GM12878 (cell line): ENCODE results near the gene CNTNAP2. TPM values are rescaled to one million over a fixed set of nuclear protein-coding genes. Genes with fewer than 3 reads are reported as not detected.

Experiments used
- ATAC-seq: fragments of 200-7000 bp; cut with Tn5 transposase; 3 replicates; pipeline ENCODE4 v1.9.1; 2020; ENCODE audit warnings: mild to moderate bottlenecking, moderate library complexity
- Bru-seq: library from RNA; stranded (reverse); fragments of 400-500 nt; gene quantifications from one replicate; lab custom pipeline; 2021; lab: Mats Ljungman, UMichigan
- BruChase-seq, 2 experiments: library from RNA; stranded (reverse); fragments of 400-500 nt; gene quantifications; one replicate each; lab custom pipeline; 2021; lab: Mats Ljungman, UMichigan
- BruUV-seq: library from RNA; stranded (reverse); fragments of 400-500 nt; replicated peaks from 2 replicates; lab custom pipeline; 2021; lab: Mats Ljungman, UMichigan
- CTCF ChIA-PET: fragments of 300-600 bp; sonication (Branson Sonifier 250); formaldehyde crosslinking; extraction: SDS; loops from one replicate; lab custom pipeline; 2021; ENCODE audit warnings: inconsistent platforms; lab: Yijun Ruan, JAX
- POLR2A ChIA-PET: fragments of 350-600 bp; formaldehyde crosslinking; extraction: SDS; loops from one replicate; lab custom pipeline; 2021; ENCODE audit warnings: inconsistent platforms; lab: Charles Lee
- RAD21 ChIA-PET: fragments of 300-600 bp; sonication (Branson Sonifier 250); formaldehyde crosslinking; loops from one replicate; lab custom pipeline; 2023; ENCODE audit warnings: antibody characterized with exemption; ENCODE audit not compliant: unreplicated experiment; lab: Charles Lee
- SMC1A ChIA-PET: fragments of 300-600 bp; sonication (Branson Sonifier 250); formaldehyde crosslinking; loops from one replicate; lab custom pipeline; 2023; ENCODE audit not compliant: unreplicated experiment, uncharacterized antibody; lab: Charles Lee
- DNase-seq: peaks from one replicate; pipeline ENCODE4 v3.0.0-alpha.2; 2011; ENCODE audit warnings: low read depth, low spot score
- FAIRE-seq: peaks from 3 replicates; lab custom pipeline; 2011; peaks lifted over from hg19 to GRCh38; lab: Jason Lieb, UNC
- H2AFZ ChIP-seq: 2 replicates; pipeline ENCODE4 v1.6.0; 2011; ENCODE audit warnings: low read depth, low read length, control low read depth; ENCODE audit not compliant: control insufficient read depth
- H3K27ac ChIP-seq: 2 replicates; pipeline ENCODE4 v1.5.1; 2011; ENCODE audit warnings: control low read depth; ENCODE audit not compliant: control insufficient read depth, insufficient read depth
- H3K27me3 ChIP-seq, 2 experiments: replicated peaks in 1 of 2; 2 replicates each; pipeline versions ENCODE4 v1.6.0 to v1.6.1; 2011; ENCODE audit warnings: low read length in 1 of 2; ENCODE audit not compliant: control insufficient read depth in 2 of 2, insufficient read depth in 2 of 2
- H3K36me3 ChIP-seq, 2 experiments: 2 replicates each; pipeline ENCODE4 v1.5.1; 2011; ENCODE audit warnings: low read length in 1 of 2; ENCODE audit not compliant: control insufficient read depth in 2 of 2, insufficient read depth in 2 of 2
- H3K4me1 ChIP-seq: 2 replicates; pipeline ENCODE4 v1.6.1; 2011; ENCODE audit warnings: mild to moderate bottlenecking, low read length, moderate library complexity, mixed read lengths; ENCODE audit not compliant: control insufficient read depth, insufficient read depth
- H3K4me2 ChIP-seq: 2 replicates; pipeline ENCODE4 v1.6.0; 2011; ENCODE audit warnings: control low read depth; ENCODE audit not compliant: control insufficient read depth, insufficient read depth
- H3K4me3 ChIP-seq: fragments of 200-600 bp; sonication (generic); 2 replicates; pipeline ENCODE4 v1.5.1; 2016
- H3K79me2 ChIP-seq: 2 replicates; pipeline ENCODE4 v1.6.0; 2011; ENCODE audit warnings: low read length; ENCODE audit not compliant: control insufficient read depth, insufficient read depth
- H3K9ac ChIP-seq: 2 replicates; pipeline ENCODE4 v1.8.0; 2011; ENCODE audit warnings: low read length, control low read depth, mixed read lengths; ENCODE audit not compliant: control insufficient read depth, insufficient read depth
- H3K9me3 ChIP-seq: replicated peaks from 3 replicates; pipeline ENCODE4 v1.5.1; 2011; ENCODE audit warnings: mild to moderate bottlenecking, low read length; ENCODE audit not compliant: control insufficient read depth, insufficient read depth
- H4K20me1 ChIP-seq: 2 replicates; pipeline ENCODE4 v1.6.0; 2011; ENCODE audit not compliant: control insufficient read depth, insufficient read depth
- BHLHE40 ChIP-seq, 2 experiments: fragments of 450-650 bp in 1 of 2; IDR thresholded peaks; 2 replicates each; pipeline ENCODE4 v1.6.1; 2011 to 2017; ENCODE audit warnings: low read depth in 2 of 2, borderline replicate concordance in 1 of 2, improper control_type of control experiment in 1 of 2, low read length in 1 of 2, mild to moderate bottlenecking in 1 of 2
- BRCA1 ChIP-seq: IDR thresholded peaks from 2 replicates; pipeline ENCODE4 v1.6.1; 2011; ENCODE audit warnings: low read depth, low read length, improper control_type of control experiment
- CBX3 ChIP-seq: fragments of 200-600 bp; sonication (generic); IDR thresholded peaks from 2 replicates; pipeline ENCODE4 v1.6.1; 2016; ENCODE audit warnings: low read depth, borderline replicate concordance
- FOXK2 ChIP-seq: fragments of 450-650 bp; IDR thresholded peaks from 2 replicates; pipeline ENCODE4 v1.6.1; 2017; ENCODE audit warnings: mild to moderate bottlenecking, moderate library complexity
- IKZF1 ChIP-seq: fragments of 450-650 bp; conservative IDR thresholded peaks from 2 replicates; pipeline ENCODE4 v1.6.1; 2017; ENCODE audit warnings: antibody characterized with exemption, mild to moderate bottlenecking
- MEF2A ChIP-seq: IDR thresholded peaks from 2 replicates; pipeline ENCODE4 v1.6.1; 2011; ENCODE audit warnings: low read depth, mild to moderate bottlenecking, low read length, moderate library complexity; ENCODE audit not compliant: insufficient read depth
- MTA2 ChIP-seq: fragments of 450-650 bp; IDR thresholded peaks from 2 replicates; pipeline ENCODE4 v1.6.1; 2016; ENCODE audit warnings: low read depth, mild to moderate bottlenecking, moderate library complexity
- MXI1 ChIP-seq: fragments of 150-350 bp; IDR thresholded peaks from 2 replicates; pipeline ENCODE4 v1.6.1; 2011; ENCODE audit warnings: low read depth, mild to moderate bottlenecking, inconsistent platforms, low read length, improper control_type of control experiment
- NFYB ChIP-seq: IDR thresholded peaks from 2 replicates; pipeline ENCODE4 v1.6.1; 2011; ENCODE audit warnings: low read depth, mild to moderate bottlenecking, low read length, improper control_type of control experiment, moderate library complexity; ENCODE audit not compliant: insufficient read depth
- POU2F2 ChIP-seq: IDR thresholded peaks from 3 replicates; pipeline ENCODE4 v1.6.1; 2011; ENCODE audit warnings: low read depth, mild to moderate bottlenecking, low read length, borderline replicate concordance
- ZZZ3 ChIP-seq: IDR thresholded peaks from 2 replicates; pipeline ENCODE4 v1.6.1; 2011; ENCODE audit warnings: low read depth; ENCODE audit not compliant: control insufficient read depth, insufficient read length
- WGBS: methylation state at CpG from one replicate; pipeline ENCODE4 v1.1.6; 2016; ENCODE audit warnings: low lambda C conversion rate; ENCODE audit not compliant: insufficient replicate concordance, insufficient coverage; ENCODE audit errors: missing lambda C conversion rate; 5-methylcytosine and 5-hydroxymethylcytosine counted together
- in situ Hi-C: fragments of 300-500 bp; cut with MboI; formaldehyde crosslinking; loops from 9 replicates; pipeline ENCODE4 v1.14.3; 2018; ENCODE audit warnings: mixed read lengths
- intact Hi-C: fragments of 100-400 bp; cut with micrococcal nuclease; formaldehyde crosslinking; loops from one replicate; pipeline ENCODE4 v1.14.2; 2022; ENCODE audit not compliant: unreplicated experiment
- long read RNA-seq, 2 experiments: library from polyadenylated mRNA; unstranded; transcript quantifications; one replicate each; pipeline ENCODE4 v2.0.0, GENCODE V29; 2019 to 2020
- polyA minus RNA-seq, 3 experiments: library from RNA; depleted of rRNA, polyadenylated mRNA; stranded (reverse); fragments of >200 nt; gene quantifications; 2 replicates each; pipeline ENCODE4 v1.2.3, GENCODE V29; 2011
- polyA plus RNA-seq, 11 experiments: library from polyadenylated mRNA; depleted of rRNA in 4 of 11; unstranded in 6 of 11; stranded (reverse) in 5 of 11; fragments of >200 nt; fragmentation: Nextera tagmentation in 4 of 11; fragmentation: Illumina TruSeq in 1 of 11; extraction: Ambion mirVana in 4 of 11; extraction: Trizol in 1 of 11; gene quantifications; 1 replicate in 1 of 11; 2 replicates in 10 of 11; pipeline versions ENCODE4 v1.2.1 to v1.2.3, GENCODE V29; 2011 to 2016; ENCODE audit warnings: inconsistent platforms in 2 of 11, missing spikeins in 2 of 11, low read depth in 1 of 11
- total RNA-seq, 4 experiments: library from RNA; depleted of rRNA in 3 of 4; stranded (reverse); fragments of >200 nt in 3 of 4; fragmentation: Illumina TruSeq in 1 of 4; extraction: Trizol in 1 of 4; gene quantifications; 2 replicates each; pipeline versions ENCODE4 v1.2.1 to v1.2.3, GENCODE V29; 2013 to 2021
- TF ChIP-seq, protein P1 (sequence below): fragments of 150-350 bp; IDR thresholded peaks from 2 replicates; pipeline ENCODE4 v1.6.1; 2014; ENCODE audit warnings: mild to moderate bottlenecking, low read depth, low read length
- TF ChIP-seq, protein P2 (sequence below): IDR thresholded peaks from 2 replicates; pipeline ENCODE4 v1.6.1; 2011; ENCODE audit warnings: borderline replicate concordance, low read depth, mild to moderate bottlenecking, moderate library complexity, low read length; ENCODE audit not compliant: insufficient read depth, poor library complexity, severe bottlenecking

The CNTNAP2 gene
- not detected in 2 replicates for total RNA-seq (2013; cell fraction: nucleolus; rRNA removed)
- total RNA-seq (2014; rRNA removed) (not detected in 2 replicates), total RNA-seq (2014; rRNA removed; fragmentation: Illumina TruSeq; extraction: Trizol) (not detected in 2 replicates), total RNA-seq (2021) (0.08 TPM in 2 replicates), polyA plus RNA-seq (2011; rRNA removed) (0.03 TPM in 2 replicates), polyA plus RNA-seq (2014; fragmentation: Illumina TruSeq; extraction: Trizol) (not detected in 2 replicates), polyA plus RNA-seq (2014; fragmentation: Nextera tagmentation; extraction: Ambion mirVana) (not detected), polyA plus RNA-seq (2014; rRNA removed) (not detected in 2 replicates), polyA plus RNA-seq (2016; fragmentation: Nextera tagmentation; extraction: Ambion mirVana) (under 1 TPM in 1 of 2 experiments, not detected in 1; 0.03 TPM), polyA minus RNA-seq (2011; rRNA and poly(A)+ RNA removed) (0.10 TPM in 1 of 2 replicates, not detected in the other), Bru-seq, nascent RNA (percentile 1 among the genes with signal in this experiment), BruChase-seq, experiment 1, labeled RNA remaining after a 6-hour chase (percentile 3 among the genes with signal in this experiment), BruChase-seq, experiment 2, labeled RNA remaining after a 2-hour chase (percentile 2 among the genes with signal in this experiment)
- polyA plus RNA-seq (2011; ENCODE audit: low read depth) = not detected
- polyA plus RNA-seq (2011; cell fraction: cytosol; rRNA removed) = 0.01 TPM in 1 of 2 replicates, not detected in the other
- polyA plus RNA-seq (2011; cell fraction: nucleus; rRNA removed) = 0.03 and 0.06 TPM in 2 replicates
- 0.05 TPM in 1 of 2 replicates, not detected in the other for polyA plus RNA-seq (2012)
- not detected in 2 replicates for polyA minus RNA-seq (2011; cell fraction: cytosol; rRNA and poly(A)+ RNA removed)
- polyA minus RNA-seq (2011; cell fraction: nucleus; rRNA and poly(A)+ RNA removed) = under 0.01 and 0.10 TPM in 2 replicates
- long read RNA-seq, experiment 1 = 0 reads
- long read RNA-seq, experiment 2, partial matches to known transcripts = 0 of 7 reads
- long read RNA-seq, experiment 2, other reads (novel, unspliced or antisense) = 7 of 7 reads

DNA sequence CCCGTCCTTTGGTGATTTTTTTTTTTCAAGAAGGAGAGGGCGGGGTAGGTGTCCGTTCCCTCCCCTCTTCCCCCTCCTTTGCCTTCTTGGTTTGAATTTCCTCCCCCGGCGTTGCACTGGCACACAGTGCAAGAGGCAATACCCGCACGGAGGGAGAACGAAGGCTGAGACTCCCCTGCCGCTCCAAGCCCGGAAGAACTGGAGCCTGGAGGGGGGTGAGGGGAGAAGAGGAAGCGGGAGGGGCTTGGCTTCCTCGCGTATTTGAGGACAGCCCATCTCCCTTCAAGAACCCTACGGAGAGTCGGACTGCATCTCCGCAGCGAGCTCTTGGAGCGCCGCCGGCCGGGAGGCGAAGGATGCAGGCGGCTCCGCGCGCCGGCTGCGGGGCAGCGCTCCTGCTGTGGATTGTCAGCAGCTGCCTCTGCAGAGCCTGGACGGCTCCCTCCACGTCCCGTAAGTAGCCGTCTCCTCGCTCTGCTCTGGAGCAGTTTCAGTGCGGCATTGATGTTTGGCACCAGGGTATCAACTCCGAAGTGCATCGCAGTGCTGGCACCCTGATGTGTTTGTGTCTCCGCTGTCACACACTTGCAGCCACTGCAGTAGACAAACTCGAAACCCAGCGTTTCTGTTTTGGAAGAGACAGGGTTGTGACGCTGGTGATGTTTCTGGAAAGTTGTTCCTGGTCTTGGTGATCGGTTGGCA, at the start of gene CNTNAP2:
TSS of gene CNTNAP2 (plus strand) at position 281 of the 702 bp plus-strand sequence. CDS start at position 357, 76 bp downstream.
- intact Hi-C loops (no loop called here), in situ Hi-C loops (no loop called here)
- H3K27ac ChIP-seq = no peak within 1 kb of the TSS
- ChIA-PET POLR2A (no interaction called here), CTCF (no interaction called here), RAD21 (no interaction called here), SMC1A (no interaction called here)
- no peaks in the 10 kb centered on the region for H3K27me3 ChIP-seq
- no peaks in the 10 kb centered on the region for H3K4me1 ChIP-seq
- FAIRE-seq (no peak), DNase-seq (no peak), ATAC-seq (no peak)
- TF ChIP-seq MXI1 (no peak), ZZZ3 (no peak), MEF2A (no peak), BRCA1 (no peak), FOXK2 (no peak), CBX3 (no peak), BHLHE40 (IDR thresholded peaks at IDR 0.05; ENCODE audit: borderline replicate concordance in 1 of 2, low read depth in 2 of 2, low read length in 1 of 2) (no peak), IKZF1 (no peak), MTA2 (no peak), NFYB (no peak), POU2F2 (no peak)
- TF ChIP-seq, protein P1, sequence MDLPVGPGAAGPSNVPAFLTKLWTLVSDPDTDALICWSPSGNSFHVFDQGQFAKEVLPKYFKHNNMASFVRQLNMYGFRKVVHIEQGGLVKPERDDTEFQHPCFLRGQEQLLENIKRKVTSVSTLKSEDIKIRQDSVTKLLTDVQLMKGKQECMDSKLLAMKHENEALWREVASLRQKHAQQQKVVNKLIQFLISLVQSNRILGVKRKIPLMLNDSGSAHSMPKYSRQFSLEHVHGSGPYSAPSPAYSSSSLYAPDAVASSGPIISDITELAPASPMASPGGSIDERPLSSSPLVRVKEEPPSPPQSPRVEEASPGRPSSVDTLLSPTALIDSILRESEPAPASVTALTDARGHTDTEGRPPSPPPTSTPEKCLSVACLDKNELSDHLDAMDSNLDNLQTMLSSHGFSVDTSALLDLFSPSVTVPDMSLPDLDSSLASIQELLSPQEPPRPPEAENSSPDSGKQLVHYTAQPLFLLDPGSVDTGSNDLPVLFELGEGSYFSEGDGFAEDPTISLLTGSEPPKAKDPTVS = no peak
- TF ChIP-seq, protein P2, sequence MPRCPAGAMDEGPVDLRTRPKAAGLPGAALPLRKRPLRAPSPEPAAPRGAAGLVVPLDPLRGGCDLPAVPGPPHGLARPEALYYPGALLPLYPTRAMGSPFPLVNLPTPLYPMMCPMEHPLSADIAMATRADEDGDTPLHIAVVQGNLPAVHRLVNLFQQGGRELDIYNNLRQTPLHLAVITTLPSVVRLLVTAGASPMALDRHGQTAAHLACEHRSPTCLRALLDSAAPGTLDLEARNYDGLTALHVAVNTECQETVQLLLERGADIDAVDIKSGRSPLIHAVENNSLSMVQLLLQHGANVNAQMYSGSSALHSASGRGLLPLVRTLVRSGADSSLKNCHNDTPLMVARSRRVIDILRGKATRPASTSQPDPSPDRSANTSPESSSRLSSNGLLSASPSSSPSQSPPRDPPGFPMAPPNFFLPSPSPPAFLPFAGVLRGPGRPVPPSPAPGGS = no peak
- BruUV-seq = no TSS peak
- H3K4me2 ChIP-seq = no peak within 1 kb of the TSS
- no peaks in the 10 kb centered on the region for H3K36me3 ChIP-seq
- 32% methylated on average over 39 of the region's 42 CpGs for WGBS
- H3K4me3 ChIP-seq = no peak within 1 kb of the TSS
- no peaks in the 10 kb centered on the region for H3K79me2 ChIP-seq
- no peaks in the 10 kb centered on the region for H3K9me3 ChIP-seq
- H2AFZ ChIP-seq = no peak within 1 kb of the TSS
- no peaks in the 10 kb centered on the region for H4K20me1 ChIP-seq
- no peak within 1 kb of the TSS for H3K9ac ChIP-seq
